WTC11 (cell line): ENCODE data around the gene MAP1A. TPM values are rescaled to one million over a fixed set of nuclear protein-coding genes. Genes with fewer than 3 reads are reported as not detected.

ENCODE experiments used
- ATAC-seq: fragments of 200-7000 bp; cut with Tn5 transposase; 2 replicates; pipeline ENCODE4 v1.10.0; 2021; ENCODE audit warnings: mild to moderate bottlenecking, moderate library complexity
- CTCF ChIA-PET: fragments of 300-600 bp; sonication (Branson Sonifier 250); formaldehyde crosslinking; loops from one replicate; lab custom pipeline; 2021; ENCODE audit warnings: antibody characterized with exemption; lab: Charles Lee
- POLR2A ChIA-PET: fragments of 350-600 bp; sonication (Branson Sonifier 250); formaldehyde crosslinking; loops from one replicate; lab custom pipeline; 2021; ENCODE audit warnings: antibody characterized with exemption; lab: Charles Lee
- DNase-seq: peaks from one replicate; pipeline ENCODE4 v3.0.0; 2021; ENCODE audit warnings: low spot score
- H3K27ac Mint-ChIP-seq: 2 replicates; pipeline ENCODE4 v1.8.0; 2021; ENCODE audit warnings: mixed read lengths
- H3K27me3 Mint-ChIP-seq: 2 replicates; pipeline ENCODE4 v1.8.0; 2021; ENCODE audit warnings: low read depth, mild to moderate bottlenecking, moderate library complexity, mixed read lengths
- H3K36me3 Mint-ChIP-seq: 2 replicates; pipeline ENCODE4 v1.8.0; 2021; ENCODE audit warnings: mixed read lengths
- H3K4me1 Mint-ChIP-seq: 2 replicates; pipeline ENCODE4 v1.8.0; 2022; ENCODE audit warnings: mixed read lengths
- H3K4me3 Mint-ChIP-seq: 2 replicates; pipeline ENCODE4 v1.8.0; 2021; ENCODE audit warnings: mild to moderate bottlenecking, moderate library complexity, mixed read lengths
- H3K9me3 Mint-ChIP-seq: 2 replicates; pipeline ENCODE4 v1.8.0; 2021; ENCODE audit warnings: mixed read lengths
- CBFB ChIP-seq: sonication (generic); formaldehyde crosslinking; IDR thresholded peaks from 2 replicates; pipeline ENCODE4 v1.8.1; 2022; ENCODE audit warnings: mild to moderate bottlenecking, low read depth, missing genetic modification reagents
- FOXP4 ChIP-seq: sonication (generic); formaldehyde crosslinking; IDR thresholded peaks from 2 replicates; pipeline ENCODE4 v1.8.0; 2022; ENCODE audit warnings: mild to moderate bottlenecking, missing genetic modification reagents
- HMGXB4 ChIP-seq: sonication (generic); formaldehyde crosslinking; IDR thresholded peaks from 2 replicates; pipeline ENCODE4 v1.8.1; 2023; ENCODE audit warnings: mild to moderate bottlenecking, moderate library complexity, missing genetic modification reagents
- MLX ChIP-seq: sonication (generic); formaldehyde crosslinking; IDR thresholded peaks from 2 replicates; pipeline ENCODE4 v1.8.1; 2023; ENCODE audit warnings: mild to moderate bottlenecking, missing genetic modification reagents, moderate library complexity
- MYBL2 ChIP-seq: sonication (generic); formaldehyde crosslinking; IDR thresholded peaks from 2 replicates; pipeline ENCODE4 v1.8.1; 2023; ENCODE audit warnings: mild to moderate bottlenecking, moderate library complexity, missing genetic modification reagents
- NR3C1 ChIP-seq: sonication (generic); formaldehyde crosslinking; conservative IDR thresholded peaks from 2 replicates; pipeline ENCODE4 v1.8.1; 2023; ENCODE audit warnings: low read depth, mild to moderate bottlenecking, missing genetic modification reagents
- RELA ChIP-seq: sonication (generic); formaldehyde crosslinking; IDR thresholded peaks from 2 replicates; pipeline ENCODE4 v1.8.1; 2022; ENCODE audit warnings: missing genetic modification reagents, mild to moderate bottlenecking, borderline replicate concordance
- RORB ChIP-seq: fragments of 250-450 bp; sonication (Bioruptor Pico); IDR thresholded peaks from 2 replicates; pipeline ENCODE4 v1.9.0; 2021; ENCODE audit warnings: mild to moderate bottlenecking
- SMAD4 ChIP-seq: sonication (generic); formaldehyde crosslinking; IDR thresholded peaks from 2 replicates; pipeline ENCODE4 v1.8.0; 2022; ENCODE audit warnings: mild to moderate bottlenecking, missing genetic modification reagents
- TP53 ChIP-seq: sonication (generic); formaldehyde crosslinking; IDR thresholded peaks from 2 replicates; pipeline ENCODE4 v1.8.1; 2023; ENCODE audit warnings: mild to moderate bottlenecking, missing genetic modification reagents
- USF1 ChIP-seq: sonication (generic); formaldehyde crosslinking; IDR thresholded peaks from 2 replicates; pipeline ENCODE4 v1.8.0; 2022; ENCODE audit warnings: mild to moderate bottlenecking, missing genetic modification reagents
- ZMAT4 ChIP-seq: fragments of 250-450 bp; sonication (Bioruptor Pico); IDR thresholded peaks from 2 replicates; pipeline ENCODE4 v1.9.0; 2021; ENCODE audit warnings: mild to moderate bottlenecking
- ZNF121 ChIP-seq: sonication (generic); formaldehyde crosslinking; IDR thresholded peaks from 2 replicates; pipeline ENCODE4 v1.8.0; 2023; ENCODE audit warnings: missing genetic modification reagents
- ZNF138 ChIP-seq: sonication (generic); formaldehyde crosslinking; conservative IDR thresholded peaks from 2 replicates; pipeline ENCODE4 v1.8.1; 2022; ENCODE audit warnings: mild to moderate bottlenecking, moderate library complexity, missing genetic modification reagents
- ZNF263 ChIP-seq: sonication (generic); formaldehyde crosslinking; IDR thresholded peaks from 2 replicates; pipeline ENCODE4 v1.8.1; 2022; ENCODE audit warnings: low read depth, mild to moderate bottlenecking, moderate library complexity, missing genetic modification reagents
- ZNF396 ChIP-seq: fragments of 250-450 bp; sonication (Bioruptor Pico); IDR thresholded peaks from 2 replicates; pipeline ENCODE4 v1.8.0; 2021; ENCODE audit warnings: mild to moderate bottlenecking, moderate library complexity, borderline replicate concordance
- ZNF671 ChIP-seq: fragments of 250-450 bp; sonication (Bioruptor Pico); IDR thresholded peaks from 2 replicates; pipeline ENCODE4 v1.8.0; 2021; ENCODE audit warnings: mild to moderate bottlenecking
- ZSCAN18 ChIP-seq: fragments of 250-450 bp; sonication (Bioruptor Pico); IDR thresholded peaks from 2 replicates; pipeline ENCODE4 v2.1.2; 2022; ENCODE audit warnings: mild to moderate bottlenecking, moderate library complexity
- total RNA-seq: library from RNA; stranded (reverse); gene quantifications from 3 replicates; pipeline ENCODE4 v1.2.3, GENCODE V29; 2021

MAP1A gene
- total RNA-seq, 1 experiment from 2014 or later, result 2.2 TPM

- ChIA-PET POLR2A (no interaction called here), CTCF (no interaction called here)
- no peak overlapping the region for H3K4me3 Mint-ChIP-seq
- ATAC-seq (no peak), DNase-seq (no peak)
- peaks cover 22% of the 10 kb centered on the region for H3K4me1 Mint-ChIP-seq
- no peak for TF ChIP-seq ZNF396
- TF ChIP-seq MLX (CRISPR knock-in tag), result no peak
- TF ChIP-seq NR3C1, result no peak
- TF ChIP-seq ZMAT4 (CRISPR knock-in tag), result no peak
- no peak for TF ChIP-seq ZNF263 (CRISPR knock-in tag)
- no peaks in the 10 kb centered on the region for H3K36me3 Mint-ChIP-seq
- H3K27me3 Mint-ChIP-seq, result peaks cover 54% of the 10 kb centered on the region
- no peak overlapping the region for H3K27ac Mint-ChIP-seq
- no peaks in the 10 kb centered on the region for H3K9me3 Mint-ChIP-seq
These were observed 4.0 kb downstream of the MAP1A start for GRCh38 chr15:43521419-43521818.

- POLR2A ChIA-PET, result no interaction called here
These were observed 4.8 kb downstream of the MAP1A start for GRCh38 chr15:43522247-43522646.

More at GRCh38 chr15:43522247-43522646, 4.8 kb downstream of the MAP1A start:
- Mint-ChIP-seq H3K36me3 (no peaks in the 10 kb centered on the region), H3K4me1 (peaks cover 14% of the 10 kb centered on the region), H3K27me3 (peaks cover 46% of the 10 kb centered on the region), H3K4me3 (no peak overlapping the region), H3K9me3 (no peaks in the 10 kb centered on the region), H3K27ac (no peak overlapping the region)
- TF ChIP-seq ZNF138 (no peak), SMAD4 (CRISPR knock-in tag) (no peak), FOXP4 (CRISPR knock-in tag) (no peak), HMGXB4 (CRISPR knock-in tag) (no peak), CBFB (CRISPR knock-in tag) (no peak), RELA (no peak), USF1 (no peak), TP53 (CRISPR knock-in tag) (no peak), MYBL2 (CRISPR knock-in tag) (no peak), RORB (no peak), ZSCAN18 (CRISPR knock-in tag) (no peak), ZNF121 (CRISPR knock-in tag) (no peak), ZNF671 (no peak)
- ATAC-seq (no peak), DNase-seq (no peak)
- CTCF ChIA-PET, result interaction anchor here (1.3 kb wide), 1 partner anchor 11 kb away, joined by 3 read pairs; no protein-coding TSS in a partner anchor
